CD4-positive, CD25-positive, alpha-beta regulatory T cell (primary cell): ENCODE measurements around the gene RAPGEF4. TPM values are rescaled to one million over a fixed set of nuclear protein-coding genes. Genes with fewer than 3 reads are reported as not detected.
A peak's percentile ranks its signal among the peaks of the same experiment; 100 is the strongest.

ENCODE experiments used
- ATAC-seq, 2 donors: fragments of 150-1000 bp; cut with Tn5 transposase; one replicate each; pipeline ENCODE4 v1.10.0; 2021; ENCODE audit warnings: low read depth in 2 of 2, moderate number of reproducible peaks in 2 of 2, moderate library complexity in 1 of 2
- DNase-seq, 3 donors: peaks; one replicate each; pipeline versions ENCODE4 v3.0.0 to v3.0.0-alpha.2; 2012 to 2022; ENCODE audit warnings: mixed read lengths in 1 of 3
- H3K27ac ChIP-seq: one replicate; pipeline ENCODE4 v1.7.0; 2013; ENCODE audit warnings: mild to moderate bottlenecking, low read length; ENCODE audit not compliant: insufficient read depth, poor library complexity, severe bottlenecking
- H3K27me3 ChIP-seq: one replicate; pipeline ENCODE4 v1.7.0; 2013; ENCODE audit warnings: low read length; ENCODE audit not compliant: control insufficient read depth, insufficient read depth
- H3K36me3 ChIP-seq: one replicate; pipeline ENCODE4 v1.7.0; 2013; ENCODE audit warnings: mild to moderate bottlenecking, low read length, moderate library complexity; ENCODE audit not compliant: control insufficient read depth, insufficient read depth
- H3K4me1 ChIP-seq: 2 replicates; pipeline ENCODE4 v1.7.0; 2013; ENCODE audit warnings: mild to moderate bottlenecking, low read length; ENCODE audit not compliant: insufficient read depth, control insufficient read depth, poor library complexity, severe bottlenecking
- H3K4me3 ChIP-seq: one replicate; pipeline ENCODE4 v1.7.0; 2013; ENCODE audit warnings: low read depth, mild to moderate bottlenecking, low read length, moderate library complexity
- H3K9me3 ChIP-seq, 2 experiments: 1 replicate in 1 of 2; 2 replicates in 1 of 2; pipeline ENCODE4 v1.7.0; 2013; ENCODE audit warnings: low read length in 2 of 2, mild to moderate bottlenecking in 1 of 2, moderate library complexity in 1 of 2; ENCODE audit not compliant: control insufficient read depth in 2 of 2
- H3K27ac Mint-ChIP-seq, 3 donors: one replicate each; pipeline ENCODE4 v1.8.0; 2020 to 2022; ENCODE audit warnings: mild to moderate bottlenecking in 3 of 3, mixed read lengths in 3 of 3, moderate library complexity in 2 of 3
- H3K27me3 Mint-ChIP-seq: one replicate; pipeline ENCODE4 v1.8.0; 2022; ENCODE audit warnings: mild to moderate bottlenecking, mixed read lengths
- H3K36me3 Mint-ChIP-seq: one replicate; pipeline ENCODE4 v1.8.0; 2020; ENCODE audit warnings: mixed read lengths
- H3K4me1 Mint-ChIP-seq, 4 donors: one replicate each; pipeline ENCODE4 v1.8.0; 2020 to 2022; ENCODE audit warnings: mixed read lengths in 4 of 4, mild to moderate bottlenecking in 1 of 4
- H3K4me3 Mint-ChIP-seq, 4 donors: one replicate each; pipeline ENCODE4 v1.8.0; 2020 to 2022; ENCODE audit warnings: mild to moderate bottlenecking in 4 of 4, mixed read lengths in 4 of 4, moderate library complexity in 3 of 4
- H3K9me3 Mint-ChIP-seq, 7 donors: one replicate each; pipeline ENCODE4 v1.8.0; 2020 to 2022; ENCODE audit warnings: mixed read lengths in 7 of 7, mild to moderate bottlenecking in 3 of 7, moderate library complexity in 2 of 7
- polyA plus RNA-seq, 4 donors: library from polyadenylated mRNA; unstranded; fragments of 300-500 nt; fragmentation: Illumina TruSeq; gene quantifications; one replicate each; pipeline ENCODE4 v1.2.3, GENCODE V29; 2021
- total RNA-seq: library from RNA; stranded (reverse); gene quantifications from one replicate; pipeline ENCODE4 v1.2.3, GENCODE V29; 2022

Gene RAPGEF4
- total and polyA plus RNA-seq, 5 donors from 2014 or later: 1.4 TPM; not detected in 4

DNA sequence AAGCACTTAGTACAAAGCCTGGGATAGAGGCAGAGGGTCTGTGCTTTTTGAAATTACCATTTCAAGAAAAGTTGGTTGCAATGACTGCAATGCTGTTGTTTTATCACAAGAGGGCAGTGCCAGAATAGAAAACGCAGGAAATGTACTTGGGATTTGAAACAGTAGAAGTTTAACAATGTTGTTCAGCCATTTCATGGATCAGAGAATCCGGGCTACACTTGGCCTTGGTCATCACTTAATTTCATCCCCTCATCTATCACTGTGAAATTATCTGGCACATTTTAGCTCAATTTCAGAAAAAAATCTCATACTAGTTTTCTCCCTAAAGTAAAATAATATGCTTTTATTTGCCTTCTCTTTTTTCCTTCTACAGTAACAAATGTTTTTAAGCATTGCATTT lies 70.8 kb downstream of the RAPGEF4 start:
- no peak overlapping the region for H3K4me3 Mint-ChIP-seq
- no peaks in the 10 kb centered on the region for H3K36me3 ChIP-seq
- H3K9me3 ChIP-seq: peaks cover 0 to 2% of the 10 kb centered on the region in 2 experiments
- no peaks in the 10 kb centered on the region for H3K27me3 Mint-ChIP-seq
- DNase-seq: peak in 2 of 3 donors; percentile 16 to 46
- no peaks in the 10 kb centered on the region for H3K4me1 ChIP-seq
- H3K4me1 Mint-ChIP-seq: no peaks in the 10 kb centered on the region
- no peak overlapping the region for H3K27ac ChIP-seq
- H3K4me3 ChIP-seq: no peak overlapping the region
- H3K27me3 ChIP-seq: no peaks in the 10 kb centered on the region
- H3K9me3 Mint-ChIP-seq: peaks cover 0 to 15% (median 6%) of the 10 kb centered on the region in 7 donors
- ATAC-seq: no peak
- H3K27ac Mint-ChIP-seq: no peak overlapping the region
- no peaks in the 10 kb centered on the region for H3K36me3 Mint-ChIP-seq

DNA sequence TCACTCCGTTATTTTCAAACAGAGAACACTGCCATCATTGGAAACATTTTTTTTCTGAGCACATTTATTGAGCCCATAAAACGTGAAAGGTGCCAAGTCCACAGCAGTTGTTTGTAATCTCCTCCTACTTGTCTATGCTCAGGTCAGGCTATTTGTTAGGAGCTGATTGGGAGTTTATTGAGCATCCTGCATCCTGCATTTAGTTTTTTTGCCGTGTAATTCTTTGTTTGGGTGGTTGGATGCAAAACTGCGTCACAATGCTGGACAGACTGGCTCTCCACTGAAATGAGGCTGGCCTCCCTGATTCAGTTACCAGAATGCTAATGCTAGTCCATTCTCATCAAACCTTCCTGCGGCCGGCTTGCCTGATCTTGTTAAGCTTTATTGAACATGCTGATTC lies 71.4 kb downstream of the RAPGEF4 start:
- DNase-seq: no peak

DNA sequence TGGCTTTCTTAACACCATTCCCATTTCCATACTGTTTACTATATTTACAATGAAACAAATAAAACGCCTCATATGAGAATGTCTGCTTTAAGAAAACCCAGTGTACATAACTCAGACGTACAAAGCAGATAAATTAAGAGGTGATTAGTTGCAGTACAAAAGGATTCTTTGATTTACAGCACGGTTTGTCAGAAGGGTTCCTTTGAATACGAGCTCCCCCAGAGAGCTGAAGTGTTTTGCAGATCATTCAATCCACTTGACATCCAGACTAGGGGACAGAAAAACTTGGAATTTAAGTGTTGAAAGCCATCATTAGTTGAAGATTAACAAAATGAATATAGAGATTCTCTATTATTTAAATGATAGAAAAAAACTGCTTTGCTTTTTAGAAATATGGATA lies 72.5 kb downstream of the RAPGEF4 start:
- H3K4me1 Mint-ChIP-seq: no peaks in the 10 kb centered on the region
- peaks cover 5% of the 10 kb centered on the region for H3K27me3 Mint-ChIP-seq
- Histone ChIP-seq H3K36me3 (no peaks in the 10 kb centered on the region), H3K4me3 (no peak overlapping the region), H3K9me3 (no peaks in the 10 kb centered on the region), H3K27ac (no peak overlapping the region), H3K4me1 (no peaks in the 10 kb centered on the region), H3K27me3 (no peaks in the 10 kb centered on the region)
- H3K9me3 Mint-ChIP-seq: peaks cover 0 to 9% (median 0%) of the 10 kb centered on the region in 7 donors
- H3K4me3 Mint-ChIP-seq: no peak overlapping the region
- no peaks in the 10 kb centered on the region for H3K36me3 Mint-ChIP-seq
- no peak overlapping the region for H3K27ac Mint-ChIP-seq
- DNase-seq (no peak), ATAC-seq (no peak)

More for the DNA sequence above, 71.4 kb downstream of the RAPGEF4 start:
- H3K36me3 ChIP-seq: no peaks in the 10 kb centered on the region
- Mint-ChIP-seq H3K4me3 (no peak overlapping the region), H3K27ac (no peak overlapping the region), H3K4me1 (no peaks in the 10 kb centered on the region), H3K9me3 (peaks cover 0 to 13% (median 6%) of the 10 kb centered on the region in 7 donors), H3K27me3 (no peaks in the 10 kb centered on the region), H3K36me3 (no peaks in the 10 kb centered on the region)
- peaks cover 0 to under 1% of the 10 kb centered on the region in 2 experiments for H3K9me3 ChIP-seq
- no peaks in the 10 kb centered on the region for H3K4me1 ChIP-seq
- ATAC-seq: no peak
- H3K27me3 ChIP-seq: no peaks in the 10 kb centered on the region
- no peak overlapping the region for H3K27ac ChIP-seq
- no peak overlapping the region for H3K4me3 ChIP-seq

DNA sequence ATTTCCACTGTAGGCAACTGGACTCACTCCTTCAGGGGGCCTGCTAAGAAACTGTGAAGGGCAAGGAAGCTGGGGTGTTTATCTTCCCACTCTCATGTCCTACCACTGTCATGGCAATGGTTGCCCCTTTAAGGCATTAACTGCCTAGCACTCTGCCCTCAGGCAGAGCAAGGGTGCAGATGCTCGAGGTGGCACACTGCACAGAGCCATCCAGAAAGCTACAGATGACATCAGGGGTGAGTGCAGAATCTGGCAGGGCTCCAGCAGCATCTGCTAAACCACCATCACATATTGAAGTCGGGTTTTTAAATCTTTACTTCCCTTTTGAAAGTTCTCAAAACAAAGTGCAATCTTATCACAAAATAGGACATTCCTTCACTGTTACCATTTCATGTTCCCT lies 75.4 kb downstream of the RAPGEF4 start:
- H3K9me3 Mint-ChIP-seq: no peaks in the 10 kb centered on the region
- no peaks in the 10 kb centered on the region for H3K4me1 Mint-ChIP-seq
- Histone ChIP-seq H3K4me3 (no peak overlapping the region), H3K27ac (no peak overlapping the region), H3K9me3 (no peaks in the 10 kb centered on the region), H3K36me3 (no peaks in the 10 kb centered on the region), H3K27me3 (no peaks in the 10 kb centered on the region), H3K4me1 (no peaks in the 10 kb centered on the region)
- H3K36me3 Mint-ChIP-seq: no peaks in the 10 kb centered on the region
- peaks cover 14% of the 10 kb centered on the region for H3K27me3 Mint-ChIP-seq
- H3K27ac Mint-ChIP-seq: no peak overlapping the region
- ATAC-seq: no peak
- H3K4me3 Mint-ChIP-seq: no peak overlapping the region
- no peak for DNase-seq

DNA sequence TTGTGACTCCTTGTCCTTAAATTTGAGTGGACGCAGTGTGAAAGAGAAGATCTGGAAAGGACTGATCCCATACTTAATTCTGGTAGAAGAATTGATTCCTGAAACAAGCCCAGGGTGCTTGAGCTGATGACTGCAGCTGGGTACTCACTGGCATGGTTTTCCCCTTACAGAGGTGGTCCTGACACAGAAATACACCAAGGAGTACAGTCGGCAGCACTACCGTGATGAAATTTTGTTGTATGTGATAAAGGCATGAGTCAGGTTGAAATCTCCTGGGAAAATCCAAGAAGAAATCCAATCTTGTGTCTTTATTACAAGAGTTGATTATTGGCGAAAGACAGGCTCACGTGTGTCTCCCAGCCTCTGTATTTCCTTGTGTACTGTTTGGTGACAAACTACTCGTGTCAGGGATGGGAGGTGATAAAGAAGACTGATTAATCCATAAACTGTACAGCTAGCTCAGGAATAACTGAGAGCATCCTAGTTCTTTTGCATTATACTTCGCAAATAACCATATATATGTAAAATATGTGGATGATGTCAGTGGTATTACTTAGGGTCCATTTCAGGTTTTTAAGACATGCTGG lies 76.6 kb downstream of the RAPGEF4 start:
- Histone ChIP-seq H3K27ac (no peak overlapping the region), H3K4me3 (no peak overlapping the region), H3K36me3 (no peaks in the 10 kb centered on the region), H3K27me3 (no peaks in the 10 kb centered on the region), H3K9me3 (no peaks in the 10 kb centered on the region), H3K4me1 (no peaks in the 10 kb centered on the region)
- no peak overlapping the region for H3K4me3 Mint-ChIP-seq
- peaks cover 17% of the 10 kb centered on the region for H3K27me3 Mint-ChIP-seq
- no peaks in the 10 kb centered on the region for H3K36me3 Mint-ChIP-seq
- H3K9me3 Mint-ChIP-seq: no peaks in the 10 kb centered on the region
- H3K4me1 Mint-ChIP-seq: no peaks in the 10 kb centered on the region
- no peak overlapping the region for H3K27ac Mint-ChIP-seq
- DNase-seq: no peak
- no peak for ATAC-seq

DNA sequence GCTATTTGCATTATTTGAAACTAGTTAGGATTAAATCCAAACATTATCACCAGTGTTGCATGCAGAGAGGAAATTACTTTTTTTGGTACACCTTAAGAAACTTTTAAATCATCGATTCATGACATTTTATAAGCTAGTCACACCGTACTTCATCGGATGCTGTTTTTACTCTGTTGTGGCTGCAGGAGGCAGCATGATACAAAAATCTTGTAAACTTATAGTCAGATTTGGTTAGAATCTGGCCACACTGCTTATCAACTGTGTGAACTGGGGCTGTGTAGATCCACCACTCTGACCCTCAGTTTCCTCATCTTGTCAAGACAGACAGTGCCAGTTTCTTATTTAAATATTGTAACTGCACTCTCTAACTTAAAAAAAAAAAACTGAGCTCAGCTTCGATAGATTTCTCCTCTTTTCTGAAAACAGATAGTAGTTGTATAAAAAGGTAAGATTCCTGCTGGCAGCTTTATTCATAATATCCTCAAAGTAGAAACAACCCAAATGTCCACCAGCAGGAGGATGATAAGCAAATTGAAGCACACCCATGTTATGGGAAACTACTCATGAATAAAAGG lies 77.8 kb downstream of the RAPGEF4 start:
- Histone ChIP-seq H3K4me1 (no peaks in the 10 kb centered on the region), H3K27me3 (no peaks in the 10 kb centered on the region), H3K27ac (no peak overlapping the region), H3K36me3 (no peaks in the 10 kb centered on the region), H3K4me3 (no peak overlapping the region), H3K9me3 (no peaks in the 10 kb centered on the region)
- no peak overlapping the region for H3K27ac Mint-ChIP-seq
- DNase-seq (no peak), ATAC-seq (no peak)
- H3K4me3 Mint-ChIP-seq: no peak overlapping the region
- H3K9me3 Mint-ChIP-seq: no peaks in the 10 kb centered on the region
- H3K36me3 Mint-ChIP-seq: no peaks in the 10 kb centered on the region
- peaks cover 17% of the 10 kb centered on the region for H3K27me3 Mint-ChIP-seq
- no peaks in the 10 kb centered on the region for H3K4me1 Mint-ChIP-seq

DNA sequence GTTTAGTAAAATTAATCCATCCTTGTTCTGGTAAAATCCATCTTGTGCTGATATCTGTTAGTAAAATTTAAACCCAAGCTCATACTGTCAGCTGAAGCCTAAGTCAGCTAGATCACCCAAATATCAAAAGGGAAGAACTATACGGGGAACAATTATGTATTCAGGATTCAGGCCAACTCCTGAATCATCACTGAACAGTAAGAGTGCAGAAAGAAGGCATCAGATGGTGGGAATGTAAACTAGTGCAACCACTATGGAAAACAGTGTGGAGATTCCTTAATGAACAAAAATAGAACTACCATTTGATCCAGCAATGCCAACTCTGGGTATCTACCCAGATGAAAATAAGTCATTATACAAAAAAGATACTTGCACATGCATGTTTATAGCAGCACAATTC lies 81.8 kb downstream of the RAPGEF4 start:
- DNase-seq (no peak), ATAC-seq (no peak)
- Mint-ChIP-seq H3K27ac (no peak overlapping the region), H3K36me3 (no peaks in the 10 kb centered on the region), H3K27me3 (peaks cover 17% of the 10 kb centered on the region), H3K4me1 (no peaks in the 10 kb centered on the region), H3K4me3 (no peak overlapping the region), H3K9me3 (no peaks in the 10 kb centered on the region)
- Histone ChIP-seq H3K27me3 (no peaks in the 10 kb centered on the region), H3K36me3 (no peaks in the 10 kb centered on the region), H3K4me1 (no peaks in the 10 kb centered on the region), H3K4me3 (no peak overlapping the region), H3K27ac (no peak overlapping the region), H3K9me3 (no peaks in the 10 kb centered on the region)

DNA sequence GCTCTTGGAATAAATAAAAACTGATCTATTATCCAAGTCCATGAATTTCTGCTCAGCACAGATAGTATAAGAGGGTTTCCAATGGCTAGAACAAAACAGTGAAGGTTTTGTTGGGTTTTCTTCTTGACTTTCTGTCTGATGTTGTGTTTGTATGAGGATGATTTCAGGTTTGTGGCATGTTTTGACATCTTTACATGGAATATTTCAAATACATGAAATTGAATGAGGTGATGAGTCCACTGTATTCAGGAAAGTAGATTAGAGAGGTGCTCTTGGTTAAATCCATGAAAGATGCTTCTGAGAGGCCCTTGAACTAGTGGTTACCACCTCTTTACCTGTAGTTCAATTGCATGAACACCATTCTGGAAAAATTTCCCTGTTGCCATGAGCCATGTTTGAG lies 84.3 kb downstream of the RAPGEF4 start:
- H3K9me3 ChIP-seq: no peaks in the 10 kb centered on the region
- H3K27ac ChIP-seq: no peak overlapping the region
- Mint-ChIP-seq H3K4me3 (no peak overlapping the region), H3K27ac (no peak overlapping the region), H3K9me3 (no peaks in the 10 kb centered on the region), H3K36me3 (no peaks in the 10 kb centered on the region), H3K4me1 (no peaks in the 10 kb centered on the region), H3K27me3 (peaks cover 11% of the 10 kb centered on the region)
- H3K4me3 ChIP-seq: no peak overlapping the region
- no peaks in the 10 kb centered on the region for H3K27me3 ChIP-seq
- no peak for ATAC-seq
- H3K36me3 ChIP-seq: no peaks in the 10 kb centered on the region
- no peak for DNase-seq
- H3K4me1 ChIP-seq: no peaks in the 10 kb centered on the region
